ENCODE results near the gene DIAPH3. TPM values are rescaled to one million over a fixed set of nuclear protein-coding genes. Genes with fewer than 3 reads are reported as not detected.

DIAPH3 gene
- total RNA-seq, 6 experiments from 2014 or later, result 18.4 to 38.5 (median 37.5) TPM

DNA sequence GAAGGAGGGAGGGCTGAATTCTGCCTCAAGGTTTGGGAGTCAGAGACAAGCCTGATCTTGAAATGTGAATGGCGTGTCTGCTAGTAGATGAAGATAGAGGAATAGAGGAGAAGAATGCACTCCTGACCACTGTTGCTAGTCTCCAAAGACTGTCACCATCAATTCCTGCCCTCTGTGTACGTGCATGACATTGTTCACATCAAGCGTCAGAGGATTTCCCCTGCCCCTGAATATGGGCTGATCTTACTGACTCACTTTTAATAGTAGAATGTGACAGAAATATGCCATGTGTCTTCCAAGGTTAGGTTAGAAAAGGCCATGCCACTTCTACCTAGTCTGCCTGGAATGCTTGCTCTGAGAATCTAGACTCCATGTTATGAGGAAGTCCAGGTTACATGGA is 538.6 kb downstream of the DIAPH3 start:
- no peaks in the 10 kb centered on the region for H3K36me3 Mint-ChIP-seq (ENCODE audit: low read depth)
- H3K4me1 Mint-ChIP-seq (ENCODE audit: low read depth), result no peaks in the 10 kb centered on the region
- DNase-seq, result no peak
- H3K27me3 Mint-ChIP-seq (ENCODE audit: insufficient read depth), result peaks cover 17% of the 10 kb centered on the region
- no peaks in the 10 kb centered on the region for H3K9me3 Mint-ChIP-seq
- no peak overlapping the region for H3K27ac Mint-ChIP-seq
- H3K4me3 Mint-ChIP-seq, result no peak overlapping the region
- TF ChIP-seq, protein P1, sequence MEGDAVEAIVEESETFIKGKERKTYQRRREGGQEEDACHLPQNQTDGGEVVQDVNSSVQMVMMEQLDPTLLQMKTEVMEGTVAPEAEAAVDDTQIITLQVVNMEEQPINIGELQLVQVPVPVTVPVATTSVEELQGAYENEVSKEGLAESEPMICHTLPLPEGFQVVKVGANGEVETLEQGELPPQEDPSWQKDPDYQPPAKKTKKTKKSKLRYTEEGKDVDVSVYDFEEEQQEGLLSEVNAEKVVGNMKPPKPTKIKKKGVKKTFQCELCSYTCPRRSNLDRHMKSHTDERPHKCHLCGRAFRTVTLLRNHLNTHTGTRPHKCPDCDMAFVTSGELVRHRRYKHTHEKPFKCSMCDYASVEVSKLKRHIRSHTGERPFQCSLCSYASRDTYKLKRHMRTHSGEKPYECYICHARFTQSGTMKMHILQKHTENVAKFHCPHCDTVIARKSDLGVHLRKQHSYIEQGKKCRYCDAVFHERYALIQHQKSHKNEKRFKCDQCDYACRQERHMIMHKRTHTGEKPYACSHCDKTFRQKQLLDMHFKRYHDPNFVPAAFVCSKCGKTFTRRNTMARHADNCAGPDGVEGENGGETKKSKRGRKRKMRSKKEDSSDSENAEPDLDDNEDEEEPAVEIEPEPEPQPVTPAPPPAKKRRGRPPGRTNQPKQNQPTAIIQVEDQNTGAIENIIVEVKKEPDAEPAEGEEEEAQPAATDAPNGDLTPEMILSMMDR (IDR thresholded peaks at IDR 0.05), result no peak

DNA sequence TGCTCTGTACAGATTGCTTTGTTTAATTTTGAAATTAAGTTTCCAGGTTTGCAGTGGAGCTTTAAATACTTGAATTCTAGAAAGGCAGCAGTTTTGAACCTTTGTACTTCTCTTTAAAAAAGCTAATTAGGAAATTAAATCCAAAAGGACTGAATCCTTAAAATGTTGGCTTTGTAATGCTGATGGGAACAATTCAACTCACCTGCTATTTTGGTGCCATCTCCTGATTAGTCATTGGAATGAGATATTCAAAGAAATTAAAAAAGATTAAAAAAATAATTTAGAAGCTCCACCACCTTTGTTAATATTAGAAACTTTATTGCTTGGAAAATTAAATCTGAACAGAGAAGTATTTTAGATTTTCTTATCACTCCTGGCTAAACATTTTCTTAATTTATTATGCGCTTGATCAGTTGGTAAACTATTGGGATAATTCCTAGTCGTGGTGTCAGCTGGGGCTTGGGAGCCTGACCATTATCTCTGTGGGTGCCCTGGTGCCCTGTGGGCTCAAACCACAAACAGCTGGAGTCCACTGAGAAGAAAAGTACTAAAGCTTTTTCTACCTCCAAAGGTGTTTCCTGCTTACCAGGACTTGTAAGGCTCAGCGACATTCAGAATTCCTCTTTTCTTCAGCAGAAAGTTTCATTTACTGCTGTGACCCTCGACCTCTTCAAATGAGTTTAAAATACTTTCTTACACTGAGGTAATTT is 540.4 kb downstream of the DIAPH3 start:
- H3K27ac Mint-ChIP-seq, result no peak overlapping the region
- H3K9me3 Mint-ChIP-seq, result peaks cover 8% of the 10 kb centered on the region
- H3K4me1 Mint-ChIP-seq (ENCODE audit: low read depth), result no peaks in the 10 kb centered on the region
- no peak for DNase-seq
- H3K36me3 Mint-ChIP-seq (ENCODE audit: low read depth), result no peaks in the 10 kb centered on the region
- H3K27me3 Mint-ChIP-seq (ENCODE audit: insufficient read depth), result peaks cover 19% of the 10 kb centered on the region
- TF ChIP-seq, protein P1 (IDR thresholded peaks at IDR 0.05), result no peak
- no peak overlapping the region for H3K4me3 Mint-ChIP-seq

GRCh38 chr13:59621773-59622172 is 542.0 kb downstream of the DIAPH3 start:
- Mint-ChIP-seq H3K4me3 (no peak overlapping the region), H3K27me3 (ENCODE audit: insufficient read depth) (peaks cover 20% of the 10 kb centered on the region), H3K36me3 (ENCODE audit: low read depth) (no peaks in the 10 kb centered on the region), H3K9me3 (peaks cover 8% of the 10 kb centered on the region), H3K4me1 (ENCODE audit: low read depth) (no peaks in the 10 kb centered on the region), H3K27ac (no peak overlapping the region)
- no peak for DNase-seq
- TF ChIP-seq, protein P1 (IDR thresholded peaks at IDR 0.05), result no peak

Other genes starting within 250 kb of the DIAPH3 start
- 10 to 100 TPM; 11.5 to 13.3 (median 12.3) TPM for gene TDRD3, start 233.3 kb upstream of the DIAPH3 start, total RNA-seq (2021; fragmentation: NEBNext Ultra II Directional; extraction: Animal tissue kit (Norgen Biotek cat#: 25700))

Measured in HFFc6 (cell line).